HG03354 (cell line): Measurements from ENCODE around the gene ZNF518A.
"Not testable (repeated sequence)": the region's sequence is repeated elsewhere in the genome, so short reads cannot be mapped to it uniquely, and the experiment has no call there.

Experiments
- ATAC-seq: cut with Tn5 transposase; IDR thresholded peaks from one replicate; pipeline ENCODE4 v1.9.1; 2021; ENCODE audit warnings: mild to moderate bottlenecking; ENCODE audit not compliant: unreplicated experiment, poor library complexity, severe bottlenecking

ZNF518A gene

GRCh38 chr10:96130326-96130995, 364 bp downstream of the ZNF518A start:
- peak; percentile 74 for ATAC-seq

GRCh38 chr10:96131621-96132020, 1.5 kb downstream of the ZNF518A start:
- ATAC-seq = no peak

GRCh38 chr10:96133135-96133534, 3.0 kb downstream of the ZNF518A start:
- no peak for ATAC-seq

- no peak for ATAC-seq
These were observed 6.7 kb downstream of the ZNF518A start for GRCh38 chr10:96136810-96137209.

- no peak for ATAC-seq
These were observed 7.5 kb downstream of the ZNF518A start for GRCh38 chr10:96137567-96137966.

- peak; percentile 88 for ATAC-seq
These were observed 8.0 kb downstream of the ZNF518A start for GRCh38 chr10:96138102-96138501.

GRCh38 chr10:96152437-96152836, 22.3 kb downstream of the ZNF518A start:
- ATAC-seq = no peak

- no peak for ATAC-seq
These were observed 23.0 kb downstream of the ZNF518A start for GRCh38 chr10:96153070-96153469.

GRCh38 chr10:96165726-96166125, 35.6 kb downstream of the ZNF518A start:
- no peak for ATAC-seq

- ATAC-seq = no peak
These were observed 38.4 kb downstream of the ZNF518A start for GRCh38 chr10:96168546-96168945.

- no peak for ATAC-seq
These were observed 40.1 kb downstream of the ZNF518A start for GRCh38 chr10:96170230-96170629.

- ATAC-seq = no peak
These were observed 42.6 kb downstream of the ZNF518A start for GRCh38 chr10:96172666-96173065.

- ATAC-seq = no peak
These were observed 46.9 kb downstream of the ZNF518A start for GRCh38 chr10:96176985-96177384.

- ATAC-seq = no peak
These were observed 58.3 kb downstream of the ZNF518A start for GRCh38 chr10:96188421-96188820.

- no peak for ATAC-seq
These were observed 58.8 kb downstream of the ZNF518A start for GRCh38 chr10:96188916-96189315.

- not testable (repeated sequence) for ATAC-seq
These were observed 59.4 kb downstream of the ZNF518A start for GRCh38 chr10:96189505-96189904.

- no peak for ATAC-seq
These were observed 71.4 kb downstream of the ZNF518A start for GRCh38 chr10:96201525-96201924.

GRCh38 chr10:96205580-96205979, 75.5 kb downstream of the ZNF518A start:
- ATAC-seq = no peak

GRCh38 chr10:96208271-96208670, 78.2 kb downstream of the ZNF518A start:
- ATAC-seq = peak; percentile 68

GRCh38 chr10:96208946-96209345, 78.8 kb downstream of the ZNF518A start:
- no peak for ATAC-seq

GRCh38 chr10:96211764-96212163, 81.7 kb downstream of the ZNF518A start:
- no peak for ATAC-seq

GRCh38 chr10:96212911-96213310, 82.8 kb downstream of the ZNF518A start:
- ATAC-seq = no peak
